ENCODE results near the gene ABCC2.

The ABCC2 gene

GRCh38 chr10:99872367-99873162, 90.1 kb downstream of the ABCC2 start:
- Histone ChIP-seq H3K4me3 (ENCODE audit: low read depth, low read length) (no peak overlapping the region), H3K9me3 (no peaks in the 10 kb centered on the region), H3K4me1 (no peaks in the 10 kb centered on the region), H3K27me3 (no peaks in the 10 kb centered on the region), H3K36me3 (no peaks in the 10 kb centered on the region)
- no peak for TF ChIP-seq CTCF (IDR thresholded peaks at IDR 0.05; ENCODE audit: low read depth, low read length)
- DNase-seq: no peak

GRCh38 chr10:99873846-99874245, 91.4 kb downstream of the ABCC2 start:
- no peak for DNase-seq
- no peak for TF ChIP-seq CTCF (IDR thresholded peaks at IDR 0.05; ENCODE audit: low read depth, low read length)
- no peaks in the 10 kb centered on the region for H3K9me3 ChIP-seq
- no peaks in the 10 kb centered on the region for H3K4me1 ChIP-seq
- H3K27me3 ChIP-seq: no peaks in the 10 kb centered on the region
- H3K36me3 ChIP-seq: peaks cover 3% of the 10 kb centered on the region; the same call in 1 of the 2 replicates
- no peak overlapping the region for H3K4me3 ChIP-seq (ENCODE audit: low read depth, low read length)

- no peaks in the 10 kb centered on the region for H3K9me3 ChIP-seq
- no peaks in the 10 kb centered on the region for H3K27me3 ChIP-seq
- no peak overlapping the region for H3K4me3 ChIP-seq (ENCODE audit: low read depth, low read length)
- no peaks in the 10 kb centered on the region for H3K4me1 ChIP-seq
- TF ChIP-seq CTCF (IDR thresholded peaks at IDR 0.05; ENCODE audit: low read depth, low read length): no peak
- H3K36me3 ChIP-seq: peaks cover 3% of the 10 kb centered on the region; the same call in 1 of the 2 replicates
- DNase-seq: no peak
Observed at GRCh38 chr10:99874341-99875085, 92.1 kb downstream of the ABCC2 start.

GRCh38 chr10:99875473-99875872, 93.0 kb downstream of the ABCC2 start:
- no peak for TF ChIP-seq CTCF (IDR thresholded peaks at IDR 0.05; ENCODE audit: low read depth, low read length)
- no peaks in the 10 kb centered on the region for H3K9me3 ChIP-seq
- no peaks in the 10 kb centered on the region for H3K27me3 ChIP-seq
- no peak overlapping the region for H3K4me3 ChIP-seq (ENCODE audit: low read depth, low read length)
- H3K4me1 ChIP-seq: no peaks in the 10 kb centered on the region
- peaks cover 3% of the 10 kb centered on the region; the same call in 1 of the 2 replicates for H3K36me3 ChIP-seq
- DNase-seq: no peak

- Histone ChIP-seq H3K27me3 (no peaks in the 10 kb centered on the region), H3K9me3 (no peaks in the 10 kb centered on the region), H3K36me3 (peaks cover 3% of the 10 kb centered on the region; the same call in 1 of the 2 replicates), H3K4me1 (no peaks in the 10 kb centered on the region), H3K4me3 (ENCODE audit: low read depth, low read length) (no peak overlapping the region)
- DNase-seq: no peak
- no peak for TF ChIP-seq CTCF (IDR thresholded peaks at IDR 0.05; ENCODE audit: low read depth, low read length)
Observed at GRCh38 chr10:99880080-99880835, 97.8 kb downstream of the ABCC2 start.
